NB4 (cell line): ENCODE data around the gene MYLIP.
"Not testable (repeated sequence)": the region's sequence is repeated elsewhere in the genome, so short reads cannot be mapped to it uniquely, and the experiment has no call there.

ENCODE experiments used
- DNase-seq: peaks from one replicate; pipeline ENCODE4 v3.0.0; 2010; ENCODE audit warnings: low read depth
- H3K4me3 ChIP-seq: one replicate; pipeline ENCODE4 v1.5.1; 2011; ENCODE audit warnings: mild to moderate bottlenecking, low read depth, low read length, moderate library complexity
- MYC ChIP-seq: IDR thresholded peaks from 2 replicates; pipeline ENCODE4 v1.6.1; 2011; ENCODE audit warnings: low read depth, low read length
- POLR2A ChIP-seq: IDR thresholded peaks from 2 replicates; pipeline ENCODE4 v1.6.1; 2011; ENCODE audit warnings: mild to moderate bottlenecking; ENCODE audit not compliant: insufficient read length; ENCODE audit errors: extremely low read depth
- TF ChIP-seq, protein P1 (sequence below): IDR thresholded peaks from 2 replicates; pipeline ENCODE4 v1.6.1; 2011; ENCODE audit warnings: low read depth, low read length
- TF ChIP-seq, protein P2 (sequence below): IDR thresholded peaks from one replicate; pipeline ENCODE4 v1.5.1; 2012; ENCODE audit warnings: low read depth, low read length

The MYLIP gene

DNA sequence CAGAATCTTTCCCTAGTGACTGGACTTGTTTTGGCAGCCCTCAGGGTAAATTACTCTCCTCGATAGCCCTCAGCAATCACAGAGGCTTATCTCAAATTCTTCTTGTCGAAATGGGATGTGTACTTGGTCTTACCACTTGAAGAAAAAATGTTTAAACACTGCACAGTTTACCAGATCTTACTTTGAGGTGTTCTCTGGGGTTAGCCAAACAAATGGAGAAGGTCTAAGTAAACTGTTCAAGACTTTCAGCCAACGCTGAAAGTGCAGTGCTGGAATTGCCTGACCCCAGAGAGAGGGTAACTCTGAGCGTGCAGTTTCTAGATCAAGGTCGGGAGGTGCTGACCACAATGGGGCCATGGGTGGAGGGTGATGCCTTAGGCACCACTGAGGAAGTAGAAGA is 39.2 kb downstream of the MYLIP start:
- peak; percentile 81 for DNase-seq
- TF ChIP-seq, protein P1, sequence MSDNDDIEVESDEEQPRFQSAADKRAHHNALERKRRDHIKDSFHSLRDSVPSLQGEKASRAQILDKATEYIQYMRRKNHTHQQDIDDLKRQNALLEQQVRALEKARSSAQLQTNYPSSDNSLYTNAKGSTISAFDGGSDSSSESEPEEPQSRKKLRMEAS: no peak
- no peak for TF ChIP-seq POLR2A
- TF ChIP-seq, protein P2, sequence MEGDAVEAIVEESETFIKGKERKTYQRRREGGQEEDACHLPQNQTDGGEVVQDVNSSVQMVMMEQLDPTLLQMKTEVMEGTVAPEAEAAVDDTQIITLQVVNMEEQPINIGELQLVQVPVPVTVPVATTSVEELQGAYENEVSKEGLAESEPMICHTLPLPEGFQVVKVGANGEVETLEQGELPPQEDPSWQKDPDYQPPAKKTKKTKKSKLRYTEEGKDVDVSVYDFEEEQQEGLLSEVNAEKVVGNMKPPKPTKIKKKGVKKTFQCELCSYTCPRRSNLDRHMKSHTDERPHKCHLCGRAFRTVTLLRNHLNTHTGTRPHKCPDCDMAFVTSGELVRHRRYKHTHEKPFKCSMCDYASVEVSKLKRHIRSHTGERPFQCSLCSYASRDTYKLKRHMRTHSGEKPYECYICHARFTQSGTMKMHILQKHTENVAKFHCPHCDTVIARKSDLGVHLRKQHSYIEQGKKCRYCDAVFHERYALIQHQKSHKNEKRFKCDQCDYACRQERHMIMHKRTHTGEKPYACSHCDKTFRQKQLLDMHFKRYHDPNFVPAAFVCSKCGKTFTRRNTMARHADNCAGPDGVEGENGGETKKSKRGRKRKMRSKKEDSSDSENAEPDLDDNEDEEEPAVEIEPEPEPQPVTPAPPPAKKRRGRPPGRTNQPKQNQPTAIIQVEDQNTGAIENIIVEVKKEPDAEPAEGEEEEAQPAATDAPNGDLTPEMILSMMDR: no peak
- no peak for TF ChIP-seq MYC
- no peak overlapping the region for H3K4me3 ChIP-seq

DNA sequence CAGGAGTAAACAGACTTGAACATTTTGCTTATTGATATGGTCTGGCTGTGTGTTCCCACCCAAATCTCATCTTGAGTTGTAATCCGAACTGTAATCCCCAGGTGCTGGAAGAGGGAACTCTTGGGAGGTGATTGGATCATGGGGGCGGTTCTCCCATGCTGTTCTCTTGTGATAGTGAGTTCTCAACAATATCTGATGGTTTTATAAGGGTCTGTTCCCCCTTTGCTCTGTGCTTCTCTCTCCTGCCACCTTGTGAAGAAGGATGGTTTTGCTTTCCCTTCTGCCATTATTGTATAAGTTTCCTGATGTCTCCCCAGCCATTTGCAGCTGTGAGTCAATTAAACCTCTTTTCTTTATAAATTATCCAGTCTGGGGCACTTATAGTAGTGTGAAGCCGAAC is 40.0 kb downstream of the MYLIP start:
- TF ChIP-seq, protein P1: no peak
- TF ChIP-seq, protein P2: peak; percentile 66

DNA sequence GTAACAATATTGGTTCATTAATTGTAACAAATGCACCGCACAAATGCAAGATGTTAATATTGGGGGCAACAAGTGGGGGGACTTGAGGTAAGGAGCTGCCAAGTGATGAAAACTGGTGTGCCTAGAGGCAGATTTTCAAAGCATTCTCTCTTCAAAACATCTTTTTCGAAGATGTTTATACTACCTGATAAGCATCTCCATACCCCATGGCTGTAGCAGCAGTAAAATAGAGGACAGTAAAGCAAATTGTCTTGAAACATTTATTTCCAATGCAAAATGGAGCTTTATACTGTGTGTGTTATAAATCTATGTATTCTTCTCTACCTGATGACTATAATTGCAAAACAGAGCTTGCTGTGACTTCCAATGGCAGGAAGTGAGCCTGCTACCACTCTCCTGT is 42.5 kb downstream of the MYLIP start:
- H3K4me3 ChIP-seq: no peak overlapping the region
- no peak for DNase-seq
- TF ChIP-seq, protein P1: no peak
- TF ChIP-seq, protein P2: no peak
- no peak for TF ChIP-seq MYC
- no peak for TF ChIP-seq POLR2A

More for the DNA sequence above, 40.0 kb downstream of the MYLIP start:
- peak; percentile 78 for DNase-seq
- H3K4me3 ChIP-seq: no peak overlapping the region

DNA sequence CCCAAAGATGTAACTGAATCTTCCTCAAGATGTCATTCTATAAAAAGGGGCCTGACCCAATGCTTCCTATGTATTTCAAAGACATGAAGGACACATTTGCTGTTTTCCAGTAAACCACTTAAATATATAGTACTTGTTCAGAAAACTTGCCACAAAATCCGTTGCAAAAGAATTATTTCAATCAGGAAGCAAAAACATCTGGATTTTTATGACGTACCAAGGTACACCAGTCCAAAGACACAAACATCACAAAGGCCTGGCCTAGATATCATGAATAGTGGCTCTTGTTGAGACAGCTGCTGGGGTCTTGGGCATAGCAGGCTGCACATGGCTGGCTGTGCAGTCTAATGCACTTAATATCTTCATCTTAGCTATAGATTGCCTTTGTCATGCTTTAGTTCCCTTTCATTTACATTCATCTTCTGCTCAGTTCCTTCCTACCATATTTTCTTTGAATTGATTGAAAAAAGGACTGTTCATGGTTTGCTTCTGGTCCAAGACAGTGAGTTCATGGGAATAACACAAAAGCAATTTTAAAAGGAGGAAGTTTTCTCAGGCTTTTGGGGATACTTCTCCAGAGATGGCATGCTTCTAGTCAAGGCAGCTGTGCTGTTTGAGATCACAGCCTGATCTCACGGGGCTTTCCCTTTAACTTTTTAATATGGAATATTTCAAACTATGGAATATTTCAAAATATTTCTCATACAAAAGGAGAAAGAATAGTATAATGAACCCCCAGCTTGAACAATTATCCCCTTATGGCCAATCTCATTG is 44.5 kb downstream of the MYLIP start:
- DNase-seq: no peak
- TF ChIP-seq, protein P1: no peak
- TF ChIP-seq POLR2A (no peak), MYC (no peak)
- TF ChIP-seq, protein P2: no peak
- H3K4me3 ChIP-seq: no peak overlapping the region

DNA sequence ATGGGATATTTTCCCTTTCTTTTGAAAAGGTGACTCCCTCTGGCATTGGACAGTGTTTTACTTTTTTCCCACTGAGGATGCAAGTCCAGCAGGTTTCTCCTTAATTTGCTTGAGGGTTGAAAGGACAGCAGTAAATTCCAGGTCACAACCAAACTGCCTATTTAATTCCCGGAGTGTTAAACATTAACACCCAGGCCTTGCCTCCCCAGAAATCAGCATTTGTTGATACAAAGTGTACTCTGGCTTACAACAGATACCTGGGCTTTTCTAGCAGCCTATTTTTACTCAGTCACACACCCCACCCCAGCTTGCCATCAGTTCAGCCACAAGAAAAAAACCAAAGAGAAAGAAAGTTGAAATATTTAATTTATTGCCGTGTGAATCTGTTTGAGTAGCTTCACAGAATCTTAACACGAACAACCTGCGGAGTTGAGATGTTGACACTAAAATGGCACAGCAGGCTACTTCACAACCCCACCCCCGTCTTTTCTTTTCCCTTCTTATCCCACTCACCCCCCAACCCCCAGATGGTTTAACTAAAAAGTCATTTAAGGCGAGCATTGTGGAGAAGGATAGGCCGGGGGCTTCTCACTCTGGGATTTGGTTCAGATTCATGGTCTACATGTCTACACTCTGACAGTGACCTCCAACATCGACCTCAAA is 45.7 kb downstream of the MYLIP start:
- no peak overlapping the region for H3K4me3 ChIP-seq
- DNase-seq: no peak

DNA sequence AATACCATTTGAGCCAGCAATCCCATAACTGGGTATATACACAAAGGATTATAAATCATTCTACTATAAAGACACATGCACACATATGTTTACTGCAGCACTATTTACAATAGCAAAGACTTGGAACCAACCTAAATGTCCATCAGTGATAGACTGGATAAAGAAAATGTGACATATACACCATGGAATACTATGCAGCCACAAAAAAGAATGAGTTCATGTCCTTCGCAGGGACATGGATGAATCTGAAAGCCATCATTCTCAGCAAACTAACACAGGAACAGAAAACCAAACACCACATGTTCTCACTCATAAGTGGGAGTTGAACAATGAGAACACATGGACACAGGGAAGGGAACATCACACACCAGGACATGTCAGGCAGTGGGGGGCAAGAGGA is 47.7 kb downstream of the MYLIP start:
- H3K4me3 ChIP-seq, DNase-seq: not testable (repeated sequence)

More for the DNA sequence above, 45.7 kb downstream of the MYLIP start:
- TF ChIP-seq, protein P1: no peak
- no peak for TF ChIP-seq MYC
- TF ChIP-seq, protein P2: no peak
- TF ChIP-seq POLR2A: no peak
